Measurements from ENCODE around the gene CEND1.

CEND1 gene

GRCh38 chr11:827146-827896 is 37.4 kb upstream of the CEND1 start:
- DNase-seq (ENCODE audit: low read depth in 3 of 3) = no peak

GRCh38 chr11:826836-827145 is 36.9 kb upstream of the CEND1 start:
- no peak for DNase-seq (ENCODE audit: low read depth in 3 of 3)

- DNase-seq (ENCODE audit: low read depth in 3 of 3) = no peak
Measured at GRCh38 chr11:826227-826621, 36.3 kb upstream of the CEND1 start.

- no peak for DNase-seq (ENCODE audit: low read depth in 3 of 3)
Measured at GRCh38 chr11:825366-826226, 35.7 kb upstream of the CEND1 start.

DNA sequence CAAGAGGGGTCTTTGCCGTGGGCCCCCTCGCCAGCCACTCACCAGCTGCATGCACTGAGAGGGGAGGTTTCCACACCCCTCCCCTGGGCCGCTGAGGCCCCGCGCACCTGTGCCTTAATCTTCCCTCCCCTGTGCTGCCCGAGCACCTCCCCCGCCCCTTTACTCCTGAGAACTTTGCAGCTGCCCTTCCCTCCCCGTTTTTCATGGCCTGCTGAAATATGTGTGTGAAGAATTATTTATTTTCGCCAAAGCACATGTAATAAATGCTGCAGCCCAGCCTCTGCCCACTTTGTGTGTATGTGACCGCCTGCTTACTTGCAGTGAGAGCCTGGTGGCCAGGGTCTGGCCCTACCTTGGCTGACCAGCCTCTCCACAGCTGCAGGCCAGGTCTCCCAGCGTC is 35.1 kb upstream of the CEND1 start:
- no peak for DNase-seq (ENCODE audit: low read depth in 3 of 3)

- DNase-seq (ENCODE audit: low read depth in 3 of 3) = no peak
Measured at GRCh38 chr11:824292-824880, 34.5 kb upstream of the CEND1 start.

DNA sequence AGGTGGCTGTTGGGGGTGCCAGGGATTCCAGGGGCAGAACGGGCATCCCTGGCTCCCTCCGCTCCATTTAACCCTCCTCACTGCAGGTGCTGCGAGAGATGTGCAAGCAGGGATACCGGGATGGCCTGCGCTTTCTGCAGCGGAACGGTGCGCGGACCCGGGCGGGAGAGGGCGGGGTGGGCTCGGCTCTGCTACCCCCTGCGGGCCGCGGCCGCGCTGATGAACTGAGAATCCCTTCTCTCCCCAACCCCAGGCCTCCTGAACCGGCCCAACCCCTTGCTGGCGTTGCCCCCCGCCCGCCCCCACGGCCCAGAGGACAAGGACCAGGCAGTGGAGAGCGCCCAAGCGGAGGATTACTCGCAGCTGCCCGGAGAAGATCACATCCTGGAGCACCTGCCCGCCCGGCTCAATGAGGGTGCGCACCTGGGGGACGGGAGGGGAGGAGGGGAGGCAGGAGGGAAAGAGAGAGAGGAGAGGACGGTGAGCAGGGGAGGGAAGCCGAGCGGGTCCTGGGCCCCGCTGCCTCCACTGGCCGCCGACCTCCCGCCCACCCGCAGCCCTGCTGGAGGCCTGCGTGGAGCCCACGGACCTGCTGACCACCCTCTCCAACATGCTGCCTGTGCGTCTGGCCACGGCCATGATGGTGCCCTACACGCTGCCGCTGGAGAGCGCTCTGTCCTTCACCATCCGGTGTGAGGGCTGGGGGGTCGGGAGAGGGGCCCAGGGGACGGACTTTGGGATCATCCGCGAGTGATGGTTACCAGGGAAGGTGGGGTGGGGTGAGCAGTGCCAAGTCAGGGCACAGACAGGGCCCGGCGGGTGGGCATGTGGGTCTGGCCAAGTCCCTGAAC is 33.8 kb upstream of the CEND1 start:
- no peak for DNase-seq (ENCODE audit: low read depth in 3 of 3)

GRCh38 chr11:821512-822371 is 31.9 kb upstream of the CEND1 start:
- DNase-seq (ENCODE audit: low read depth in 3 of 3) = no peak

DNA sequence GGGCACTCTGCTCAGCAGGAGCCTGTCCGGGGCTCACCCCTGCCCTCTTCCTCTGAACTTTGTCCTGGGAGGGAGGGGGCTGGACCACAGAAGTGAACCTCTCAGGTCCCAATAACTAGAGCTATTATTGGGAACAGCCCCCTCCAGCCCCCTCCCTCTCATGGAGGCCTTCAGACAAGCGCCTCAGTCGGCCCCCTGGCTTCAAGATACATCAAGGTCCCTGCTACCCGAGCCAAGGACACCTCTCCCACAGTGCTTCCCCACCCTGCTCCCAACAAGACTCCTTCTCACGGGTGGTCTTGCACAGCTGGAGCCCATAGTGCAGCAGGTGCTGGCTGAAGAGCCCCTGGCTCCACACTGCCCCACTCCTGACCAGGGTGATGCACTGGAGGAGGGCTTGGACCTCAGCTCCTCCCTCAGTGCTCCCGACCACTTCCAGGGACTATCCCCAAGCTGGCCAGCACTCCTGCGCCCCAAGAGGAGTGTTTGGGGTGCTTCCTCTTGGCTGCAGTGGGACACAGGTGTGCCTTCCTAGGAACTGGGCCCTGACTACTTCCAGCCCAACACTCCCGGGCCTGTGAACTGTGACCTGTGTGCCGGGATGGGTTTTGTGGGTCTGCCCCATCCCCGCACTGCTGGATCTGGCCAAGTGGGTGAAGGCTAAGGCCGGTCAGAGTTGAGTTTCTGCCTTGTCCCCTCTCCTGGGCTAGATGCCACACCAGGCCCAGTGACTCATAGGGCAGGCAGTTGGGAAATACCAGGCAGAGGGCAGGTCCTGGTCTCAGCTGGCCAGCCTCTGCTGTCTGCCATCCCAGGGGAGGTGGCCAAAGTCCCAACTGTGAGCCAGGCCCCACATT is 31.0 kb upstream of the CEND1 start:
- DNase-seq (ENCODE audit: low read depth in 3 of 3) = no peak

DNA sequence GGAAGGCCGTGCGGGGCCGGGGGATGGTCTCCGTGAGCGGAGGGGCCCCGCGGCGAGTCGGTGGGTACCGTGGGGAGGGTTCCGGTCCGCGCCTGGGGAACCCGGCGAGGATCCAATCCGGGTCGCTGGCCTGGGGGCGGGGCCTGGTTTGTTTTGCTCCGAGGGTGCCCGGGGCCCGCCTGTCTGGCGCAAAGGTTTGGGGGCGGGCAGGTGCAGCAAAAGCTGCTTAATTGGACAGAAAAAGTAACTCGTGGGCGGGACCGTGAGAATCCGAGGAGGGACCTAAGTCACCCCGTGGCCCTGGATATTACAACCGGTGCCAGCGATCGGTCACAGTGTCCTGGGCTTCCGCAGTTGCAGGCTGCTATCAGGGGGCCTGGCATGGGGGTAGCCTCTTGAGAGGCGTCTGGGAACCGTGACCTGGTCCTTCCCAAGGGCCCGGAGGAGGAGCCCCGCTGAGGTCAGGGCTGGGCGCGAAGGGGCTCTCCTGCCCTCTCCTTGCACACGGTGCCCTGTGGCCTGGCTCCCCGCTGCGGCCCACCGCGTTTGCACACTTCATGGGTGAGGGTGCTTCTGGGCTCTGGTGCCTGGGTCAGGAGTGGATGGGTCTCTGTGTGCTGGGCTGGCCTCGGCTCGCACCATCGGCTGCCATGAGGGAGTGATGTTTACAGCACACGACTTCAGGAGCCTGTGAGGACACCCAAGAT is 30.2 kb upstream of the CEND1 start:
- DNase-seq (ENCODE audit: low read depth in 3 of 3) = peak; percentile 77 to 88 (median 82)

DNA sequence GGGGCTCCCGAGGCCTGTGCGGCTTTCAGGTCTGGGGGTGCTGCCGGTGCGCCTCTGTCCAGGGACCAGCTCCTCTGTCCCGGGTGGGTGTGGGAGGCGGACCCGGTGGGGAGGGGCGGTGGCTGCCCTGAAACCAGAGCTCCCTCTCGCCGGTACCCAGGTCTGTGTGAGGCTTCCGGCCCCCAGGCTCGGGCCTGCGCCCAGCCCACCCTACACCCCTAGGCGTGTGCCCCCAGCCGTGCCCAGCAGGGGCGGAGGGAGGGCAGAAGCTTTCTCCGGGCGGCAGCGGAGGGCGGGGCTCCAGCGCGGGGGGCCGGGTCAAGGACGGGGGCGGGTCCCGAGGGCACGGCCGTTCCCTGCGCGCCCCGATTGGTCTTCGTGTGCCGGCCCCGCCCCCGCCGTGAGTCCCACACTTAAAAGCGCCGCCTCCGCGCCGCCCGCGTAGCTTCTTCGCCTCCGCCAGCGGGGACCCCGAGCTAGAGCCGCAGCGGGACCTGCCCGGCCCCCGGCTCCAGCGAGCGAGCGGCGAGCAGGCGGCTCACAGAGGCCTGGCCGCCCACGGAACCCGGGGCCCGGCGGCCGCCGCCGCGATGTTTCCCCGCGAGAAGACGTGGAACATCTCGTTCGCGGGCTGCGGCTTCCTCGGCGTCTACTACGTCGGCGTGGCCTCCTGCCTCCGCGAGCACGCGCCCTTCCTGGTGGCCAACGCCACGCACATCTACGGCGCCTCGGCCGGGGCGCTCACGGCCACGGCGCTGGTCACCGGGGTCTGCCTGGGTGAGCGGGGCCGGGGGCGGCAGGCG is 29.4 kb upstream of the CEND1 start:
- peak; percentile 87 to 92 (median 88) for DNase-seq (ENCODE audit: low read depth in 3 of 3)

DNA sequence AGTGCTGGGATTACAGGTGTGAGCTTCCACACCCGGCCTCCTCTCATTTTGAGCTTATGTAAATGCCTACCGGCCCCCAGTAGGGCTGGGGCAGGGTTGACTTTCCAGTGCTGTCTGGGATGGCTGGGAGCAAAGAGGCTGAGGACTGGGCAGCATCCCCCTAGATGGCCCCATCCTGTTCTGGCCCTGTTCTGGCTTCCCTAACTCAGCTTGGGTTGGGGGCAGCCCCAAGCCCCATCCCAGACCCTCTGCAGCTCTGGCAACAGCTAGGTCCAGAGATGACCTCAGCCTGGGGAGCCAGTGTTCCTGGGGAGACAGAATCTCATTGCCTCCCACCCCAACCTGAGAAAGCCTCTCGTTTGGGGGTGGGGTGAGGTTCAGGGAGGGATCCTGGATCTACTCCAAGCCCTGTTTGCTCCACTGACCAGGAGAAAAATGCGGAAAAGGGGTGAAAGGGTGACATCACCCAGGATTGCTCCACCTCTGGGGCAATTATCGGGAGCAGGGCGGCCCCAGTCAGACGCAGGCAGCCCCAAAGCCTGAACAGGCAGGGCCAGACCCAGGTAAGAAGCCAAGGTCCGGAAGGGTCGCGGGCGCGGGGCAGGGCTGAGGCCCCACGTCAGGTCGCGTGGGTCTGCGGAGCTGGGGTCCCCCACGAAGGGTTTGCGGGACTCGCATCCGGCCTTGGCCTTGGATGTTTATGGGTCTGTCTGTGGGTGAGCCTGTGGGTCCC is 28.7 kb upstream of the CEND1 start, which contains the start of gene PNPLA2:
PNPLA2 (plus strand) TSS at position 519 of the 733 bp plus-strand sequence. CDS start 805 bp downstream, outside the sequence.
- DNase-seq (ENCODE audit: low read depth in 3 of 3) = no peak

- no peak for DNase-seq (ENCODE audit: low read depth in 3 of 3)
Measured at GRCh38 chr11:816433-816779, 26.5 kb upstream of the CEND1 start.

- DNase-seq (ENCODE audit: low read depth in 3 of 3) = no peak
Measured at GRCh38 chr11:815675-816432, 26.0 kb upstream of the CEND1 start.

DNA sequence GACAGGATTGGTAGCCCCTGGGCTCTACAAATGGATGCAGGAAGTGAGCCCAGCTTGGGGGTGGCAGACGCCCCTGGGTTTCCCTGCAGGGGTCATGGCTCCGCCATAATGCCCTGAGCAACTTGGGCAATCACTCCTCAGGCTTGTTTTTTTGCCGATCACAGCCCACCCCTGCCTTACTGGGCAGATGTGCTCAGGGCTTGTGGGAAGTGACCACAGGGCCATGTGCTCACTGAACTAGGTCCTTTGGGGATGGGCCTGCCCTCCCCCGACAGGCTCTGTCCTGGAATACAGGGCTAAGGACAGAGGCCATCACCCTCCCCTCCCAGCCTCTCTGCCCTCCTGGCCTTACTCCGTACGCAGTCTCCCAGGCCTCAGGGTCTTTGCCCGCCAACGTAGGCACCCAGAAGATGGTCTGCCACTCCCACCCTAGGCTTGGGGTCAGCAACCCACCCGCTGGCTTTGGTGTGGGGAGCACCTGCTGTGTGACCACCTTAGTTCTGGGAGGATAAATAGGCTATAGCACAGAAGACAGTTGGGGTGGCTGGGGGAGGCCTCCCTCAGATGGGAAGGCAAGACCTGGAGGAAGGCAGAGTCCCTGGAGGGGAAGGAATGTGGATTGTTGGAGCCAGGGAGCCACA is 23.7 kb upstream of the CEND1 start:
- DNase-seq (ENCODE audit: low read depth in 3 of 3) = no peak

- DNase-seq (ENCODE audit: low read depth in 3 of 3) = no peak
Measured at GRCh38 chr11:813072-813455, 23.2 kb upstream of the CEND1 start.

- DNase-seq (ENCODE audit: low read depth in 3 of 3) = no peak
Measured at GRCh38 chr11:812390-812789, 22.5 kb upstream of the CEND1 start.
